ENCODE measurements around the gene MACROD1.

MACROD1 gene

DNA sequence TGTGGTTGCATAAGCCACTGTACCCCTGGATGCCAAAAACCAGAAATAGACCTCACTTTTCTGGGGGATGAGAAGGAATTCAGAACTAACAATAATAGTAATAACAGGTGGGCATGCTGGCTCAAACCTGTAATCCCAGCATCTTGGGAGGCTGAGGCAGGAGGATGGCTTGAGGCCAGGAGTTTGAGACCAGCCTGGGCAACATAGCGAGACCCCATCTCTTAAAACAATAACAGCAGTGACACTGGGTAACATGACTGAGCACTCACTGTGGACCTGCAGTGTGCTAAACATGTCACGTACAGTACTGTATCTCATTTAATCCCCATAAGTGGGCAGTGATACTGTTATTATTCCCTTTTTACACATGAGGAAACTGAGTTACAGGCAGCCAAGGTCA is 120.2 kb downstream of the MACROD1 start:
- no peak for DNase-seq (ENCODE audit: low read depth, low spot score)
- no peak overlapping the region for H3K27ac ChIP-seq

DNA sequence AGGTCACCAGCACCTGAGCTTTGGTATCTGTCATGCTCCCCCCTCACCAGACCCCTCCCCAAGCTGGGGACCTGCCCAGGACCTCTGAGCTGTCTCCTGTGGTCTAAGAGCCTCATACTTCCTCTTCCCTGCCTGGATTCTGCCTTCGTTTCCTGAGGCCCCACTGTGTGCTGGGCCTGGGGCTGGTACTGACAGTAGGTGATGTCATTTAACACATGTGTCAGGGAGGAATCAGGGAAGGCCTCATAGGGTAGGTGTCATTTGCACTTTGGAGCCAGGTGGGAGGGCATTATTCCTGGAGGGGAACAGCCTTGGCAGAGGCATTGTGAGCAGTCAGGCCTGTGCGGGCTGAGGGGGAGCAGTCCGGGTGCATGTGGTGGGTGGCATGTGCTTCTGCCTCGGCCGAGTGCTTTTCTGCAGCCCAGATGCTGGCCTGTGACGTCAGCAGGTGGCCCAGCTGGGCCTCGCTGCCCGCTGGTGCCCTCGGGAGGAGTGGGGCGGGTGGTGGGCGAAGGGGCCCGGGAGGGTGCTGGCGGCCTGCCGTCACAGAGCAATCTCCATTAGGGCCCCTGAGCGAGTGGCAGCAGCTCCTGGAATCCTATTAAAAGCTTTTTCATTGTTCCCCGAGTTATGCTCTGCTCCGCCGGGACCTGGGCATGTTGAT is 121.1 kb downstream of the MACROD1 start:
- H3K27ac ChIP-seq = no peak overlapping the region
- DNase-seq (ENCODE audit: low read depth, low spot score) = no peak

DNA sequence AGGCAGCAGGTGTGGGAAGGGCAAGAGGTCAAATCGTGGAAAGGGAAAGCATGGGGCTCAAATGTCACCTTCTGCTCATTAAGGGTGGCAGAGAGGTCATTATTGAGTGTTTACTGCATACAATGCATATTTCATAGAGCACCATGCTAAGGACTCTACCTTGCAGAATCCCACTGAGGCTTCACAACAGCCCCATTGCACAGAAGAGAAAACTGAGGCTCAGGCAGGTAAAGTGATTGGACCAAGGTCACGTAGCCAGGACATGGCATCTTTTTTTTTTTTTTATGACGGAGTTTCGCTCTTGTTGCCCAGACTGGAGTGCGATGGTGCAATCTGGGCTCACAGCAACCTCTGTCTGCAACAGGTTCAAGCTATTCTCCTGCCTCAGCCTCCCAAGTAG is 122.4 kb downstream of the MACROD1 start:
- no peak overlapping the region for H3K27ac ChIP-seq
- no peak for DNase-seq (ENCODE audit: low read depth, low spot score)

DNA sequence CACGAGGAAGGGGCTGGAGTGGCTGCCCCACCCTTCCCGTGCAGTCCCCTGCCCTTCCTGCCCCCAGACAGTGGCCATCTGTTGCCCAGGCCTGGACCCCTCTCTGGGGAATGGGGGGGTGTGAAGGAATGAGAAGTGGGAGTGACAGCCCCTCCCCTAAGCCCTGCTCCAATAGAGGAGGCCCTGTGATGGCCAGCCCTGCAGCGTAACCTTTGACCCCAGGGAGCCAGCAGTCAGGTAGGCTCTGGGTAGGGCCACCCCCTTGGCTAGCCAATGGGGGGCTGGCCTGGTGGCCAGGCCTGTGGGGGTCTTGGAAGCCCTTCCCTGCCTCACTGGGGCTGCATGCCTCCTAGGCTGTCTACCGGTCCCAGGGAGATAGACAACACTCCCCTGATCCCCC is 123.6 kb downstream of the MACROD1 start:
- no peak overlapping the region for H3K27ac ChIP-seq
- no peak for DNase-seq (ENCODE audit: low read depth, low spot score)

DNA sequence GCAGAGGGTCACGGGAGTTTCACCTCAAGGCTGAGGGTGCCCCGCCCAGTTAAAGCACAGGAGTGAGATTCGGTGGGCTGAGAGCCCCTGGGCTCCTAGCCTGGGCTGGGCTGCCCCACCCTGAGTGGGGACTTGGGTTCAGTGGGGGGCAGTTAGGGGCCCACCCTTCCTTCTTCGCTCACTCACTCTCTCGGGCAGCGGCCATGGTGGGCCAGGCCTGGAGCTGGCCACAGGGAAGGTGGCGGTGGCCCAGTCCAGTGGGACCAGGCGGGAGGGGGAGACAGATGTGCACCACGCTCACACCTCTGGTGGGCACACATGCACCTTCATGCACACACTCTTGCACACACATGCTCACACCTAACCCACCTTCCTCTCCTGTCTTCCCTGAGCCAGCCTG is 124.1 kb downstream of the MACROD1 start:
- DNase-seq (ENCODE audit: low read depth, low spot score) = no peak

GRCh38 chr11:64040684-64041322 is 125.1 kb downstream of the MACROD1 start:
- DNase-seq (ENCODE audit: low read depth, low spot score) = no peak
- no peak overlapping the region for H3K27ac ChIP-seq

More for the DNA sequence above, 124.1 kb downstream of the MACROD1 start:
- H3K27ac ChIP-seq = no peak overlapping the region

- no peak for DNase-seq (ENCODE audit: low read depth, low spot score)
- H3K27ac ChIP-seq = no peak overlapping the region
Measured at GRCh38 chr11:64039012-64039665, 126.8 kb downstream of the MACROD1 start.

GRCh38 chr11:64038500-64038899 is 127.4 kb downstream of the MACROD1 start:
- H3K27ac ChIP-seq = no peak overlapping the region
- DNase-seq (ENCODE audit: low read depth, low spot score) = no peak

DNA sequence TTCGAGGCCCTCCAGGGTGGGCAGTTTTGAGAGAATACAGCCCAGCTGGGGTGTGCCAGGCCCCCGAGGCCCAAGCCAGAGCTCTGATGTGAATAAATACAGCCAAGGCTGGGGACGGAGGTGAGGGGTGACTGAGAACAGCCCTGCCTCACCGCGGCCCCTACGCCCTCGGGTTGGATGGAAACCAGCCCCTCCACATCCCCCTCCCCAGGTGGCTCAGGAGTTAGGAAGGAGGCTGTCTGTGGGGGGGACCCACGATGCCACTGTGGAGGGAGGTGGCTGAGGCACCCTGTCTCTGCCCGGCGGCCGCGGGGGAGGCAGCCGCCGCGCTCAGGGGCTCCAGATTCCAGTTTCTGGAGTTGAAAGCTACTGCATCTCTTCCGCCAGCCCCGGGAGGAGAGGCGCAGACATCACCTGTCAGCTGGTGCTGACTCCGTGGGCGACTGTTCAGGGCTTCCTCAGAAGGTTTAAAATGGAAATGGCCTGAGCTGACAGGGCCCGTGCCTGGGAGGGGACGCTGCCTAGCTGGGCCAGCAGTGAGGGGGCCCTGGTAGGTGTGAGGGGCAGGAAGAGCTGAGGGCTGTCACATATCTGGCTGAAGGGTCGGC is 128.8 kb downstream of the MACROD1 start:
- no peak for DNase-seq (ENCODE audit: low read depth, low spot score)

GRCh38 chr11:64036087-64037026 is 129.6 kb downstream of the MACROD1 start:
- DNase-seq (ENCODE audit: low read depth, low spot score) = no peak
- no peak overlapping the region for H3K27ac ChIP-seq

More for the DNA sequence above, 128.8 kb downstream of the MACROD1 start:
- no peak overlapping the region for H3K27ac ChIP-seq

DNA sequence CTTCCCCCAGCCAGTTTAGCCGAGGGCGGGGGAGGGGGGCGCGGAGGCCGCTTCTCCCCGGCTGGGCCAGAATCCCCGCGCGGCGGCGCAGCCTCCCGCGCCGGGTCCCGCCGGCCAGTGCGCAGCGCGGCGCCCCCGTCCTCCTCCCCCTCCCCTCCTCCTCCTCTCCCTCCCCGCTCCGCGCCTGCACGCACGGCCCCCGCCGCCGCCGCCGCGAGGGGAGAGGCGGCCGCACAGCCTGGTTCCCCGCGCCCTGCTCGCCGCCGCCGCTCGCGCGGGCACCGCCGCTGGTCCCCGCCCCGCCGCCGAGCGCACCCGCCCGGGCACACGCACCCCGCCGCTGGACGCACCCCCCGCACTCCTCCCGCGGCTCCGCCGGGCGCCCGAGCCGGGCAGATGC is 130.3 kb downstream of the MACROD1 start, which contains the start of gene FLRT1:
Gene FLRT1, plus strand, starts transcription at position 356 of the 400 bp plus-strand sequence. CDS start 80,337 bp downstream, outside the sequence.
- no peak for DNase-seq (ENCODE audit: low read depth, low spot score)
- no peak within 1 kb of the TSS for H3K27ac ChIP-seq

GRCh38 chr11:64035081-64035524 is 130.8 kb downstream of the MACROD1 start:
- H3K27ac ChIP-seq = no peak overlapping the region
- DNase-seq (ENCODE audit: low read depth, low spot score) = no peak

DNA sequence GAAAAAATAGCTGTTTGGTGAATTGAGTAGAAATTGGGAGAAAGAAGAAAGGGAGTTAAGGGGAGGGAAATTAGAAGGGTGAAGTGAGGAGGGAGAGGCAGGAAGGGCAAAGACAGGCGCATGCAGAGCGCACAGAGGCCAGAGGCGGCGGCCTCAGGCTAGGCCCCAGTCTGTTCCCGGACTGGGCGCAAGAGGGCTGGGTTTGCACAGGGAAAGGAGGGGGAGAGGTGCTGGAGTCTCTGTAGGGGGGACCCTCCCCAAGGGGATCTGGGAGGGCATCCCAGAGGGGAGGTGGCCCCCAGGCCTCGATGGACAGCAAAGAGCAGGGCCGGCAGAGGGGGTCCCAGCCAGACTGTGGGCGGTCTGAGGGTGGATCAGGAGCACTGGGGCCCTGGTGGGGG is 131.5 kb downstream of the MACROD1 start:
- DNase-seq (ENCODE audit: low read depth, low spot score) = no peak
- no peak overlapping the region for H3K27ac ChIP-seq

GRCh38 chr11:64032050-64032449 is 133.9 kb downstream of the MACROD1 start:
- DNase-seq (ENCODE audit: low read depth, low spot score) = no peak
- H3K27ac ChIP-seq = no peak overlapping the region

- no peak for DNase-seq (ENCODE audit: low read depth, low spot score)
- no peak overlapping the region for H3K27ac ChIP-seq
Measured at GRCh38 chr11:64031001-64031400, 134.9 kb downstream of the MACROD1 start.

DNA sequence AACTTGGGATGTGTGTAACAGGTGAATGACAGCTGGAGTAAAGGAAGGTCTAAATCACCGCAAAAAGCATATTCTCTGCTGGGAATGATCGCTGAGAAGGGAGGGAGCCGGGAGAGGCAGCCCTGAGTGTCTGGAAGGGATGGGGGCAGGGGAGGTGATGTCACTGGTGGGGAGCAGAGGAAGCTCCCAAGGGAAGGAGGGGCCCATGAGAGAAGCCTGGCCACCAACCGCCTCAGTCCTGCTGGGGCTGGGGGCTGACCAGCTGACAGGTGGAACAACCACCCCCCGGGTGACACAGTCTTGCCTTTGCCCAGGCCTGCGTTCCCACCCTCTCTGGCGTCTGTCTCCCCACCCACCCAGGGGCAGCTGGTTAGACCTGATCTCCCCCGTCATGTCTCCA is 136.1 kb downstream of the MACROD1 start:
- DNase-seq (ENCODE audit: low read depth, low spot score) = no peak
- no peak overlapping the region for H3K27ac ChIP-seq

DNA sequence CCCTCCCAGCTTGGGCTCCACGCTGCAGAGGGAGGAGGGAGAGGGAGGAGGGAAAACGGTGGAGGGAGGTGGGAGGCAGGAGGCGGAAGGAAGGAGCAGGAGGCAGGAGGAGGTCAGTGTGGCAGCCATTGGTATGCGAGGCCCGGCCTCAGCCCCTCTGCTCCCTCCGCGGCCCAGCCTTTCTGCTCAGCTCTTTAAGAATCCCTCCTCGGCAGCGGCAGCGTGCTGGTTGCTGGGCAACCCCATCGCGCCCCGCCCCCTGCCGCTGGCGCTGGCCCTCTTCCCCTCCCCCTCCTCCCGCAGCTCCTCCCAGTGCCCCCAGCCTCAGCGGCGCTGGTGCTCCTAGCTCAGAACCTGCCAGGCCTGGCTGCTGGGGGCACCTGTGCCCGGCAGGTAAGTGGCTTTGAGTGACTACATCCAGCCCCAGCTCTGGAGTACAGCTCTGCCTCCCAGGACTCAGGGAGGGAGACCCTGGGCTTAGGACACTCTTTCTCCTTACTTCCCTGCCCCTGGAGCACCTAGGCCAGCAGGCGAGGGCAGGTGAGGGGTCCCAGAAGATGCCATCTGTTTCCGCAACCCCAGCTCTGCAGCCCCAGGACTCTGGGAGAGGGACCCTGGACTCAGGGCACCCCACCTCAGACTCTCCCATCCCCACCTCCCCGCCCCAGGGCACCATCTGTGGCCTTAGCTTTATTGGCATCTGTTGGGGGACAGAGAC is 137.4 kb downstream of the MACROD1 start:
- no peak for DNase-seq (ENCODE audit: low read depth, low spot score)
- no peak overlapping the region for H3K27ac ChIP-seq

- DNase-seq (ENCODE audit: low read depth, low spot score) = no peak
- H3K27ac ChIP-seq = no peak overlapping the region
Measured at GRCh38 chr11:64027651-64028397, 138.1 kb downstream of the MACROD1 start.
